Prostate gland (tissue), 2 donors: ENCODE data around the gene PRDM16.

Experiments used
- CTCF ChIP-seq, 4 experiments: fragments of 200-600 bp in 2 of 4; fragments of 450-650 bp in 2 of 4; sonication (generic) in 2 of 4; IDR thresholded peaks; 1 replicate in 3 of 4; 2 replicates in 1 of 4; pipeline ENCODE4 v1.5.1; 2016 to 2019; ENCODE audit warnings: antibody characterized with exemption in 4 of 4, mild to moderate bottlenecking in 2 of 4, moderate library complexity in 2 of 4
- POLR2A ChIP-seq: fragments of 450-650 bp; IDR thresholded peaks from one replicate; pipeline ENCODE4 v1.6.1; 2016; ENCODE audit warnings: antibody characterized with exemption, mild to moderate bottlenecking
- POLR2AphosphoS5 ChIP-seq: sonication (generic); formaldehyde crosslinking; IDR thresholded peaks from one replicate; pipeline ENCODE4 v1.6.1; 2017; ENCODE audit warnings: antibody characterized with exemption

DNA sequence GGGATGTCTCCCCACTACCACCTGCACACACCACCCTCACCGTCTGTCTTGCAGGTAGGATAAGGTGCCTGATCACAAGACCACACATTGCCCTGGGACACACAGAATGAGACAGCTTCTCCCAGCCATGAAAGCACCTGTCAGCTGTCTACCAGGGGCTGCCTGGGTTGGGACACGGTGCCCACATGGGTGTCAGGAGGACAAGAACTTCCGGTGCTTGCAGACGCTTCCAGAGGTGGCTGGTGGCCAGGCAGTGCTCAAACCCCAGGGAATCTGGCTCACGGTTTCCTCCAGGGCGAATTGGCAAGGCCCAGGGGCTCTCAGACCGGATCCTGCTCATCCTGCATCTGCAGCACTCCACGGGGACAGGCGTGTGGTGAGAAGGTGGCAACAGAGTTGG, 202.9 kb downstream of the PRDM16 start:
- TF ChIP-seq CTCF (IDR thresholded peaks at IDR 0.05) = no peak
- no peak for TF ChIP-seq POLR2A
- no peak for TF ChIP-seq POLR2AphosphoS5
